WTC11 (cell line): ENCODE results near the gene ARHGAP26. TPM values are rescaled to one million over a fixed set of nuclear protein-coding genes. Genes with fewer than 3 reads are reported as not detected.

ENCODE experiments used
- ATAC-seq: fragments of 200-7000 bp; cut with Tn5 transposase; 2 replicates; pipeline ENCODE4 v1.10.0; 2021; ENCODE audit warnings: mild to moderate bottlenecking, moderate library complexity
- CTCF ChIA-PET: fragments of 300-600 bp; sonication (Branson Sonifier 250); formaldehyde crosslinking; loops from one replicate; lab custom pipeline; 2021; ENCODE audit warnings: antibody characterized with exemption; lab: Charles Lee
- POLR2A ChIA-PET: fragments of 350-600 bp; sonication (Branson Sonifier 250); formaldehyde crosslinking; loops from one replicate; lab custom pipeline; 2021; ENCODE audit warnings: antibody characterized with exemption; lab: Charles Lee
- DNase-seq: peaks from one replicate; pipeline ENCODE4 v3.0.0; 2021; ENCODE audit warnings: low spot score
- H3K27ac Mint-ChIP-seq: 2 replicates; pipeline ENCODE4 v1.8.0; 2021; ENCODE audit warnings: mixed read lengths
- H3K27me3 Mint-ChIP-seq: 2 replicates; pipeline ENCODE4 v1.8.0; 2021; ENCODE audit warnings: low read depth, mild to moderate bottlenecking, moderate library complexity, mixed read lengths
- H3K36me3 Mint-ChIP-seq: 2 replicates; pipeline ENCODE4 v1.8.0; 2021; ENCODE audit warnings: mixed read lengths
- H3K4me1 Mint-ChIP-seq: 2 replicates; pipeline ENCODE4 v1.8.0; 2022; ENCODE audit warnings: mixed read lengths
- H3K4me3 Mint-ChIP-seq: 2 replicates; pipeline ENCODE4 v1.8.0; 2021; ENCODE audit warnings: mild to moderate bottlenecking, moderate library complexity, mixed read lengths
- H3K9me3 Mint-ChIP-seq: 2 replicates; pipeline ENCODE4 v1.8.0; 2021; ENCODE audit warnings: mixed read lengths
- ARID4B ChIP-seq: sonication (generic); formaldehyde crosslinking; IDR thresholded peaks from 2 replicates; pipeline ENCODE4 v1.8.0; 2023; ENCODE audit warnings: missing genetic modification reagents, mild to moderate bottlenecking, borderline replicate concordance
- CREB1 ChIP-seq: sonication (generic); formaldehyde crosslinking; IDR thresholded peaks from 2 replicates; pipeline ENCODE4 v1.8.0; 2023; ENCODE audit warnings: mild to moderate bottlenecking, missing genetic modification reagents
- ERG ChIP-seq: fragments of 250-450 bp; sonication (Bioruptor Pico); IDR thresholded peaks from 2 replicates; pipeline ENCODE4 v1.8.0; 2021; ENCODE audit warnings: mild to moderate bottlenecking
- GRHL2 ChIP-seq: fragments of 250-450 bp; sonication (Bioruptor Pico); IDR thresholded peaks from 2 replicates; pipeline ENCODE4 v1.8.0; 2022; ENCODE audit warnings: mild to moderate bottlenecking, moderate library complexity; ENCODE audit not compliant: insufficient replicate concordance, severe bottlenecking
- JUN ChIP-seq: sonication (generic); formaldehyde crosslinking; IDR thresholded peaks from 2 replicates; pipeline ENCODE4 v1.8.0; 2023; ENCODE audit warnings: mild to moderate bottlenecking, missing genetic modification reagents
- MAX ChIP-seq: sonication (generic); formaldehyde crosslinking; IDR thresholded peaks from 2 replicates; pipeline ENCODE4 v1.8.0; 2022; ENCODE audit warnings: mild to moderate bottlenecking, missing genetic modification reagents
- NFYB ChIP-seq: sonication (generic); formaldehyde crosslinking; conservative IDR thresholded peaks from 2 replicates; pipeline ENCODE4 v1.8.0; 2022; ENCODE audit warnings: low read depth, missing genetic modification reagents
- NR1H2 ChIP-seq: sonication (generic); formaldehyde crosslinking; IDR thresholded peaks from 2 replicates; pipeline ENCODE4 v1.9.0; 2021; ENCODE audit warnings: mild to moderate bottlenecking, moderate library complexity, missing genetic modification reagents
- RORB ChIP-seq: fragments of 250-450 bp; sonication (Bioruptor Pico); IDR thresholded peaks from 2 replicates; pipeline ENCODE4 v1.9.0; 2021; ENCODE audit warnings: mild to moderate bottlenecking
- TEAD1 ChIP-seq: sonication (generic); formaldehyde crosslinking; IDR thresholded peaks from 2 replicates; pipeline ENCODE4 v1.8.0; 2022; ENCODE audit warnings: mild to moderate bottlenecking, missing genetic modification reagents
- ZBTB21 ChIP-seq: sonication (generic); formaldehyde crosslinking; IDR thresholded peaks from 2 replicates; pipeline ENCODE4 v1.8.1; 2023; ENCODE audit warnings: mild to moderate bottlenecking, missing genetic modification reagents, borderline replicate concordance
- ZNF121 ChIP-seq: sonication (generic); formaldehyde crosslinking; IDR thresholded peaks from 2 replicates; pipeline ENCODE4 v1.8.0; 2023; ENCODE audit warnings: missing genetic modification reagents
- ZNF138 ChIP-seq: sonication (generic); formaldehyde crosslinking; conservative IDR thresholded peaks from 2 replicates; pipeline ENCODE4 v1.8.1; 2022; ENCODE audit warnings: mild to moderate bottlenecking, moderate library complexity, missing genetic modification reagents
- ZNF219 ChIP-seq: sonication (generic); formaldehyde crosslinking; IDR thresholded peaks from 2 replicates; pipeline ENCODE4 v1.8.0; 2023; ENCODE audit warnings: missing genetic modification reagents, mild to moderate bottlenecking, borderline replicate concordance
- ZNF232 ChIP-seq: sonication (generic); formaldehyde crosslinking; IDR thresholded peaks from 2 replicates; pipeline ENCODE4 v1.8.0; 2022; ENCODE audit warnings: mild to moderate bottlenecking, missing genetic modification reagents
- ZNF263 ChIP-seq: sonication (generic); formaldehyde crosslinking; IDR thresholded peaks from 2 replicates; pipeline ENCODE4 v1.8.1; 2022; ENCODE audit warnings: low read depth, mild to moderate bottlenecking, moderate library complexity, missing genetic modification reagents
- ZNF396 ChIP-seq: fragments of 250-450 bp; sonication (Bioruptor Pico); IDR thresholded peaks from 2 replicates; pipeline ENCODE4 v1.8.0; 2021; ENCODE audit warnings: mild to moderate bottlenecking, moderate library complexity, borderline replicate concordance
- ZNF416 ChIP-seq: fragments of 250-450 bp; sonication (Bioruptor Pico); IDR thresholded peaks from 2 replicates; pipeline ENCODE4 v1.9.0; 2021; ENCODE audit warnings: mild to moderate bottlenecking, inconsistent platforms
- ZNF512 ChIP-seq: sonication (generic); formaldehyde crosslinking; IDR thresholded peaks from 2 replicates; pipeline ENCODE4 v1.8.1; 2022; ENCODE audit warnings: missing genetic modification reagents, borderline replicate concordance
- total RNA-seq: library from RNA; stranded (reverse); gene quantifications from 3 replicates; pipeline ENCODE4 v1.2.3, GENCODE V29; 2021
- TF ChIP-seq, protein P1 (sequence below): sonication (generic); formaldehyde crosslinking; IDR thresholded peaks from 2 replicates; pipeline ENCODE4 v1.8.1; 2023; ENCODE audit warnings: mild to moderate bottlenecking, missing genetic modification reagents

The ARHGAP26 gene
- total RNA-seq, 1 experiment from 2014 or later: 22.3 TPM

GRCh38 chr5:142823806-142824205 lies 53.6 kb downstream of the ARHGAP26 start:
- H3K4me3 Mint-ChIP-seq: no peak overlapping the region
- H3K4me1 Mint-ChIP-seq: peaks cover 63% of the 10 kb centered on the region
- no peak for ATAC-seq
- TF ChIP-seq ZNF138 (CRISPR knock-in tag) (no peak), ERG (no peak), ZNF263 (CRISPR knock-in tag) (no peak), CREB1 (CRISPR knock-in tag) (no peak), ARID4B (CRISPR knock-in tag) (no peak), ZNF121 (CRISPR knock-in tag) (no peak), ZNF512 (CRISPR knock-in tag) (no peak), JUN (no peak), ZNF416 (no peak), NFYB (CRISPR knock-in tag) (no peak), ZBTB21 (no peak), NR1H2 (no peak), RORB (CRISPR knock-in tag) (no peak), ZNF219 (CRISPR knock-in tag) (no peak), MAX (CRISPR knock-in tag) (no peak), TEAD1 (CRISPR knock-in tag) (no peak), ZNF396 (no peak), ZNF232 (CRISPR knock-in tag) (no peak), GRHL2 (CRISPR knock-in tag) (no peak)
- TF ChIP-seq, protein P1, sequence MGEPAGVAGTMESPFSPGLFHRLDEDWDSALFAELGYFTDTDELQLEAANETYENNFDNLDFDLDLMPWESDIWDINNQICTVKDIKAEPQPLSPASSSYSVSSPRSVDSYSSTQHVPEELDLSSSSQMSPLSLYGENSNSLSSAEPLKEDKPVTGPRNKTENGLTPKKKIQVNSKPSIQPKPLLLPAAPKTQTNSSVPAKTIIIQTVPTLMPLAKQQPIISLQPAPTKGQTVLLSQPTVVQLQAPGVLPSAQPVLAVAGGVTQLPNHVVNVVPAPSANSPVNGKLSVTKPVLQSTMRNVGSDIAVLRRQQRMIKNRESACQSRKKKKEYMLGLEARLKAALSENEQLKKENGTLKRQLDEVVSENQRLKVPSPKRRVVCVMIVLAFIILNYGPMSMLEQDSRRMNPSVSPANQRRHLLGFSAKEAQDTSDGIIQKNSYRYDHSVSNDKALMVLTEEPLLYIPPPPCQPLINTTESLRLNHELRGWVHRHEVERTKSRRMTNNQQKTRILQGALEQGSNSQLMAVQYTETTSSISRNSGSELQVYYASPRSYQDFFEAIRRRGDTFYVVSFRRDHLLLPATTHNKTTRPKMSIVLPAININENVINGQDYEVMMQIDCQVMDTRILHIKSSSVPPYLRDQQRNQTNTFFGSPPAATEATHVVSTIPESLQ (CRISPR knock-in tag): no peak
- H3K27ac Mint-ChIP-seq: no peak overlapping the region
- no peaks in the 10 kb centered on the region for H3K27me3 Mint-ChIP-seq
- no peaks in the 10 kb centered on the region for H3K36me3 Mint-ChIP-seq
- POLR2A ChIA-PET: no interaction called here
- H3K9me3 Mint-ChIP-seq: no peaks in the 10 kb centered on the region
- CTCF ChIA-PET: interaction anchor here (0.9 to 1.3 kb wide), 5 partner anchors 43 to 111 kb away, joined by 3 to 5 read pairs (median 3); partner anchors contain the start of gene ARHGAP26
- DNase-seq: no peak
